Uterus (tissue), 4 donors: ENCODE results near the gene GTF2H1. TPM values are rescaled to one million over a fixed set of nuclear protein-coding genes. Genes with fewer than 3 reads are reported as not detected.

Experiments
- DNase-seq, 2 donors: peaks; one replicate each; pipeline ENCODE4 v3.0.0-alpha.2; 2019 to 2020
- H3K27ac ChIP-seq, 2 donors: fragments of 200-600 bp; sonication (generic); 1 replicate in 1 of 2; 2 replicates in 1 of 2; pipeline ENCODE4 v1.5.1; 2016 to 2018
- H3K27me3 ChIP-seq, 2 donors: fragments of 200-600 bp; sonication (generic); one replicate each; pipeline ENCODE4 v1.5.1; 2018 to 2019; ENCODE audit warnings: control low read depth in 1 of 2
- H3K36me3 ChIP-seq, 2 donors: fragments of 200-600 bp; sonication (generic); one replicate each; pipeline ENCODE4 v1.5.1; 2019; ENCODE audit warnings: control low read depth in 1 of 2
- H3K4me1 ChIP-seq, 2 donors: fragments of 200-600 bp; sonication (generic); one replicate each; pipeline ENCODE4 v1.5.1; 2018 to 2019; ENCODE audit warnings: control low read depth in 1 of 2
- H3K4me3 ChIP-seq, 2 donors: fragments of 200-600 bp; sonication (generic); 1 replicate in 1 of 2; 2 replicates in 1 of 2; pipeline ENCODE4 v1.5.1; 2018 to 2019; ENCODE audit warnings: mild to moderate bottlenecking in 1 of 2
- H3K9me3 ChIP-seq, 2 donors: fragments of 200-600 bp; sonication (generic); one replicate each; pipeline ENCODE4 v1.5.1; 2019; ENCODE audit warnings: control low read depth in 1 of 2
- POLR2A ChIP-seq, 2 donors: fragments of 450-650 bp; IDR thresholded peaks; one replicate each; pipeline ENCODE4 v1.6.1; 2016; ENCODE audit warnings: antibody characterized with exemption in 2 of 2, mild to moderate bottlenecking in 1 of 2, moderate library complexity in 1 of 2
- intact Hi-C: fragments of 100-400 bp; cut with DNase I; formaldehyde crosslinking; loops from one replicate; pipeline ENCODE4 v1.15.1; 2023; ENCODE audit warnings: low total_unique reads
- total RNA-seq, 4 donors: library from RNA; depleted of rRNA in 3 of 4; stranded (reverse); fragments of >200 nt in 3 of 4; gene quantifications; one replicate each; pipeline versions ENCODE4 v1.1.0 to v1.2.4, GENCODE V29; 2014 to 2023
- TF ChIP-seq, protein P1 (sequence below), 4 experiments: fragments of 200-600 bp in 2 of 4; fragments of 450-650 bp in 2 of 4; sonication (generic) in 2 of 4; IDR thresholded peaks; one replicate each; pipeline ENCODE4 v1.5.1; 2016 to 2019; ENCODE audit warnings: antibody characterized with exemption in 4 of 4, mild to moderate bottlenecking in 2 of 4, moderate library complexity in 1 of 4
- donor health status: DM: yes; HTN: yes; CAD: no.

Gene GTF2H1
- total RNA-seq, result 100 to 1,000 TPM in 1 of 4 donors, 10 to 100 TPM in 3; 25.0 to 103 (median 50.7) TPM

DNA sequence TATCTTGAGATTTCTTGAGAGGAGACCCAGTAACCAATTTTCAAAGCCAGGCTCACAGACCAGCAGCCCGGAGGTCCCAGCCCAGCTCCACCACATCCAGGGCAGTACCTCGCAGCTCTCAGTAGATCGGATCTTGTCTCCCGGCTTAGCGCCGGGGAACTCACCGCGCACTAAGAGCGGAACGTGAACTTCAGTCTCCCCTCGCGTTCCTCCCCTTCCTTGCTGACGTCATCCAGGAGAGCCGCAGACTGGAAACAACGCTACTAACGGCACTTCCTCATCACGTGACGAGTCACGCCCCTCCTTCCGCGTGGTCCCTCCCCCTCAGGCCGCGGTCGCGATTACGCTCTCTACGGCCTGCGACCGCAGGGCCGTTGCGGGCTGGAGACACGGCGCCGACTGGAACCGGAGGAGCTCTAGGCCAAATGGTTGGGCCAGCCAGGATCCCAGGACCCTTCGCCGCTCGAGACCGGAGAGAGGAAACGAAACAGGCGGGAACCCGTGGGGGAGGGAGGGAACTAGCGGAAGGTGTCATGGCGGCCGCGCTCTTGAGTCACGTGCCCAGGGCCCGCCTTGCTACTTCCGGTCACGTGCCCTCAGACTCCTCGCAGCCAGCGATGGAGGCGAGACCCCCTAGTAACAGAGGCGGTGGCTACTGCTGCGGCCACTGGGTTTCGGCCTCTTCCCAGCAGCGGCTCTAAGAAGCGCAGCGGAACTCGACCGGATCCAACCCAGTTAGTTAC, at the start of gene GTF2H1, which contains the start of gene HPS5:
TSS of gene GTF2H1 (plus strand) at position 599 of the 743 bp plus-strand sequence. CDS start 10,508 bp downstream, outside the sequence.
TSS of gene HPS5 (minus strand) at position 172 of the 743 bp plus-strand sequence. CDS start 4,282 bp downstream, outside the sequence.
- Histone ChIP-seq H3K27me3 (no peaks in the 10 kb centered on the region), H3K27ac (peak within 1 kb of the TSS; percentile 96 to 99), H3K9me3 (no peaks in the 10 kb centered on the region), H3K4me1 (peaks cover 8 to 19% of the 10 kb centered on the region in 2 donors), H3K4me3 (peak within 1 kb of the TSS; percentile 73 to 82), H3K36me3 (no peaks in the 10 kb centered on the region)
- intact Hi-C loops, result loop anchor here (5.0 kb wide), 1 partner anchor 75 kb away; no protein-coding TSS in a partner anchor
- TF ChIP-seq, protein P1, sequence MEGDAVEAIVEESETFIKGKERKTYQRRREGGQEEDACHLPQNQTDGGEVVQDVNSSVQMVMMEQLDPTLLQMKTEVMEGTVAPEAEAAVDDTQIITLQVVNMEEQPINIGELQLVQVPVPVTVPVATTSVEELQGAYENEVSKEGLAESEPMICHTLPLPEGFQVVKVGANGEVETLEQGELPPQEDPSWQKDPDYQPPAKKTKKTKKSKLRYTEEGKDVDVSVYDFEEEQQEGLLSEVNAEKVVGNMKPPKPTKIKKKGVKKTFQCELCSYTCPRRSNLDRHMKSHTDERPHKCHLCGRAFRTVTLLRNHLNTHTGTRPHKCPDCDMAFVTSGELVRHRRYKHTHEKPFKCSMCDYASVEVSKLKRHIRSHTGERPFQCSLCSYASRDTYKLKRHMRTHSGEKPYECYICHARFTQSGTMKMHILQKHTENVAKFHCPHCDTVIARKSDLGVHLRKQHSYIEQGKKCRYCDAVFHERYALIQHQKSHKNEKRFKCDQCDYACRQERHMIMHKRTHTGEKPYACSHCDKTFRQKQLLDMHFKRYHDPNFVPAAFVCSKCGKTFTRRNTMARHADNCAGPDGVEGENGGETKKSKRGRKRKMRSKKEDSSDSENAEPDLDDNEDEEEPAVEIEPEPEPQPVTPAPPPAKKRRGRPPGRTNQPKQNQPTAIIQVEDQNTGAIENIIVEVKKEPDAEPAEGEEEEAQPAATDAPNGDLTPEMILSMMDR (IDR thresholded peaks at IDR 0.05), result peak in 2 of 4 experiments; percentile 10 to 23
- peak; percentile 65 to 78 for TF ChIP-seq POLR2A (IDR thresholded peaks at IDR 0.05)
- DNase-seq, result peak; percentile 93 to 97

DNA sequence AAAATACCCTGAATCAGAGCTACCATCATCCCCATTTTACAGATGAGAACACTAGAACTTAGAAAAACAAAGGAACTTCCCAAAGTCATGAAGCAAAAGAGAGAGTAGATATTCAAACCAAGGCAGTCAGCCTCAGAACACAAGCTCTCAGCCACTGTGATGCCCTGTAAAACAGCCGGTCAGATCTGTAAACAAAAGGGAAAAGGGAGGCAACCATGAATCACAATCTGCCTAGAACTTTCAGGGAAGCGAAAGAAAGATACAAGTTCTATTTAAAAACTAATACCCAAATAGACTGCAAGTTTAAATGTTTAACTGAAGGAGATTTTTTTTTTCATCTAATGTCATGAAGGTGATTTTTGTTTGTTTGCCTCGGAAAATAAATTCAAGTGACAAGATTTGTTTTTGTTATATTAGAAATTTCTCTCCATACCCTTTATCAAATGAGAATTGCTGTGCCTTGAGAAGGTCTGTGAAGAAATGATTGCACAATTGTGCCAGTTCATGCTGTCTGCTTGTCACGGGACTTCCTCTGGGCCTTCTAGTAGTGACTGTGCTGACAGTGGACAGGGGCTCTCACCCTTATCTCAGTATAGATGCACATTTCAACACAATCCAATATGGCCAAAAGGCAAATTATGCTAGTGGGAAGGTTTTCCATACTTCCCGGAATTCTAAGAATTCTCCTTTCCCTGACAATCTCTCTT, 44.6 kb upstream of the GTF2H1 start:
- Histone ChIP-seq H3K9me3 (no peaks in the 10 kb centered on the region), H3K4me1 (no peaks in the 10 kb centered on the region), H3K27ac (no peak overlapping the region), H3K4me3 (no peak overlapping the region), H3K36me3 (no peaks in the 10 kb centered on the region), H3K27me3 (no peaks in the 10 kb centered on the region)
- TF ChIP-seq, protein P1 (IDR thresholded peaks at IDR 0.05), result no peak
- no peak for TF ChIP-seq POLR2A (IDR thresholded peaks at IDR 0.05)
- no peak for DNase-seq
- intact Hi-C loops, result no loop called here

DNA sequence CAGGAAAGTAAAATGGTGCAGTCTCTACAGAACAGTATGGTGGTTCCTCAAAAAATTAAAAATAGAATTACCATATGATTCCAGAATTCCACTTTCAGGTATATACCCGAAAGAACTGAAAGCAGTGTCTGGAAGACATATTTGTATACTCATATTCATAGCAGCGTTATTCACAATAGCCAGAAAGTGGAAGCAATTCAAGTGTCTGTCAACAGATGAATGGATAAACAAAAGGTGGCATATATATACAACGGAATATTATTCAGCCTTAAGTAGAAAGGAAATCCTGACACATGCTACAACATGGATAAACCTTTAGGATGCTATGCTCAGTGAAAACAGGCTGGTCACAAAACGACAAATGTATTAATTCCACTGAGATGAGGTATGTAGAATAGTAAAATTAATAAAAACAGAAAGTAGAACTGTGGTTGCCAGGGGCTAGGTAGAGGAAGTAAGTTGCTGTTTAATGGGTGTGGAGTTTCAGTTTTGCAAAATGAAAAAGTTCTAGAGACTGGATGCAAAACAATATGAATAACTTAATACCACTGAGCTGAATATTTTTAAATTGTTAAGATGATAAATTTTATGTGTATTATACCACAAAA, 41.8 kb upstream of the GTF2H1 start:
- intact Hi-C loops, result no loop called here
- Histone ChIP-seq H3K36me3 (no peaks in the 10 kb centered on the region), H3K9me3 (no peaks in the 10 kb centered on the region), H3K27me3 (no peaks in the 10 kb centered on the region), H3K27ac (no peak overlapping the region), H3K4me1 (no peaks in the 10 kb centered on the region), H3K4me3 (no peak overlapping the region)
- DNase-seq, result no peak
- TF ChIP-seq, protein P1 (IDR thresholded peaks at IDR 0.05), result no peak
- no peak for TF ChIP-seq POLR2A (IDR thresholded peaks at IDR 0.05)

DNA sequence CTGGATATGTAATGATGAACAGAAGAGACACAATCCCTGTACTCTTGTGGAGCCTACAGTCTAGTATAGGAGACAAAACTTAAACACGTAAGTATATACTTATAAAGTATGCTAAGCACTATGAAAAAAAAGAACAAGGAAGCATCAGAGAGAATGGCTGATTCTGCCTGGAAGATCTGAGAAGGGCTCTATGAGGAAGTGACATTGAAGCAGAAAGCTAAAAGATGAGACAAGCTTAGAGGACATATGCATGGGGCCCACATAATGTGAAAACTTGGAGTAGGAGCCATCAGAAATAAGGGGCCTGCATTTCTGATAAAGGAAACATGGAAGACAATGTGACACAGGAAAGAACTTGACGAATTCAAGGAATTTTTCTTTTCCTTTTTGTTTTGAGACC, 39.7 kb upstream of the GTF2H1 start:
- no peak for DNase-seq
- H3K9me3 ChIP-seq, result no peaks in the 10 kb centered on the region
- no peaks in the 10 kb centered on the region for H3K36me3 ChIP-seq
- intact Hi-C loops, result no loop called here
- H3K27ac ChIP-seq, result no peak overlapping the region
- no peak overlapping the region for H3K4me3 ChIP-seq
- TF ChIP-seq, protein P1 (IDR thresholded peaks at IDR 0.05), result no peak
- no peak for TF ChIP-seq POLR2A (IDR thresholded peaks at IDR 0.05)
- H3K4me1 ChIP-seq, result no peaks in the 10 kb centered on the region
- H3K27me3 ChIP-seq, result no peaks in the 10 kb centered on the region
